PC-3 (cell line): ENCODE results near the gene FRMD6. TPM values are rescaled to one million over a fixed set of nuclear protein-coding genes. Genes with fewer than 3 reads are reported as not detected.
A peak's percentile ranks its signal among the peaks of the same experiment; 100 is the strongest.

Experiments used
- ATAC-seq: fragments of 200-7000 bp; cut with Tn5 transposase; 2 replicates; pipeline ENCODE4 v1.9.1; 2020; ENCODE audit warnings: mild to moderate bottlenecking, moderate library complexity
- BruUV-seq: library from RNA; stranded (reverse); fragments of 400-500 nt; replicated peaks from 2 replicates; lab custom pipeline; 2021; lab: Mats Ljungman, UMichigan
- CTCF ChIA-PET: fragments of 300-600 bp; sonication (Branson Sonifier 250); formaldehyde crosslinking; loops from one replicate; lab custom pipeline; 2022; ENCODE audit warnings: antibody characterized with exemption; lab: Charles Lee
- POLR2A ChIA-PET: fragments of 300-600 bp; sonication (Branson Sonifier 250); formaldehyde crosslinking; loops from one replicate; lab custom pipeline; 2022; ENCODE audit warnings: antibody characterized with exemption; ENCODE audit not compliant: unreplicated experiment; lab: Charles Lee
- DNase-seq: peaks from one replicate; pipeline ENCODE4 v3.0.0-alpha.2; 2015
- H2AFZ ChIP-seq: fragments of 300-600 bp; sonication (generic); 2 replicates; pipeline ENCODE4 v1.6.0; 2016; ENCODE audit warnings: antibody characterized with exemption, low read length
- H3F3A ChIP-seq: fragments of 300-600 bp; sonication (generic); one replicate; pipeline ENCODE4 v1.6.0; 2017; ENCODE audit warnings: antibody characterized with exemption, low read length, control low read depth, mild to moderate bottlenecking; ENCODE audit not compliant: unreplicated experiment
- H3K27ac ChIP-seq: fragments of 300-600 bp; sonication (generic); 2 replicates; pipeline ENCODE4 v1.5.1; 2016; ENCODE audit warnings: mild to moderate bottlenecking, low read length
- H3K27me3 ChIP-seq: fragments of 300-600 bp; sonication (generic); 2 replicates; pipeline ENCODE4 v1.6.1; 2016; ENCODE audit warnings: low read length, mixed read lengths
- H3K36me3 ChIP-seq: fragments of 300-600 bp; sonication (generic); 2 replicates; pipeline ENCODE4 v1.6.1; 2016; ENCODE audit warnings: low read depth, mixed run types, low read length, mixed read lengths
- H3K4me1 ChIP-seq: fragments of 300-600 bp; sonication (generic); 2 replicates; pipeline ENCODE4 v1.5.1; 2016; ENCODE audit warnings: low read length; ENCODE audit not compliant: insufficient read depth
- H3K4me2 ChIP-seq: fragments of 300-600 bp; sonication (generic); 2 replicates; pipeline ENCODE4 v1.6.0; 2016; ENCODE audit warnings: low read length
- H3K4me3 ChIP-seq: fragments of 300-600 bp; sonication (generic); 2 replicates; pipeline ENCODE4 v1.5.1; 2016; ENCODE audit warnings: mild to moderate bottlenecking, low read length, mixed read lengths
- H3K79me2 ChIP-seq: fragments of 300-600 bp; sonication (generic); 2 replicates; pipeline ENCODE4 v1.6.1; 2017; ENCODE audit warnings: low read length, mixed read lengths
- H3K9ac ChIP-seq: fragments of 300-600 bp; sonication (generic); 2 replicates; pipeline ENCODE4 v1.6.0; 2016; ENCODE audit warnings: mild to moderate bottlenecking, low read length
- H3K9me2 ChIP-seq: fragments of 300-600 bp; sonication (generic); replicated peaks from 2 replicates; pipeline ENCODE4 v1.6.1; 2016; ENCODE audit warnings: mixed run types, low read length, mixed read lengths
- H3K9me3 ChIP-seq: fragments of 300-600 bp; sonication (generic); 2 replicates; pipeline ENCODE4 v1.6.1; 2016; ENCODE audit warnings: low read length, mixed read lengths
- H4K20me1 ChIP-seq: fragments of 300-600 bp; sonication (generic); 2 replicates; pipeline ENCODE4 v1.6.1; 2016; ENCODE audit warnings: low read length, mixed read lengths
- EZH2 ChIP-seq: fragments of 300-600 bp; sonication (generic); IDR thresholded peaks from one replicate; pipeline ENCODE4 v1.6.1; 2017; ENCODE audit warnings: antibody characterized with exemption, mild to moderate bottlenecking, low read length; ENCODE audit not compliant: unreplicated experiment
- EZH2phosphoT487 ChIP-seq: fragments of 300-600 bp; sonication (generic); IDR thresholded peaks from 2 replicates; pipeline ENCODE4 v1.6.1; 2018; ENCODE audit warnings: mild to moderate bottlenecking, antibody characterized with exemption, low read length, borderline replicate concordance
- intact Hi-C: fragments of 100-400 bp; cut with micrococcal nuclease; formaldehyde crosslinking; loops from 2 replicates; pipeline ENCODE4 v1.9.0; 2023
- total RNA-seq: library from RNA; depleted of rRNA; stranded (reverse); fragments of >200 nt; gene quantifications from 2 replicates; pipeline ENCODE4 v1.2.3, GENCODE V29; 2014
- TF ChIP-seq, protein P1 (sequence below): fragments of 300-600 bp; sonication (generic); conservative IDR thresholded peaks from 2 replicates; pipeline ENCODE4 v1.5.1; 2017; ENCODE audit warnings: antibody characterized with exemption, low read depth, mild to moderate bottlenecking, low read length

FRMD6 gene
- total RNA-seq, 1 experiment from 2014 or later: 103 TPM

DNA sequence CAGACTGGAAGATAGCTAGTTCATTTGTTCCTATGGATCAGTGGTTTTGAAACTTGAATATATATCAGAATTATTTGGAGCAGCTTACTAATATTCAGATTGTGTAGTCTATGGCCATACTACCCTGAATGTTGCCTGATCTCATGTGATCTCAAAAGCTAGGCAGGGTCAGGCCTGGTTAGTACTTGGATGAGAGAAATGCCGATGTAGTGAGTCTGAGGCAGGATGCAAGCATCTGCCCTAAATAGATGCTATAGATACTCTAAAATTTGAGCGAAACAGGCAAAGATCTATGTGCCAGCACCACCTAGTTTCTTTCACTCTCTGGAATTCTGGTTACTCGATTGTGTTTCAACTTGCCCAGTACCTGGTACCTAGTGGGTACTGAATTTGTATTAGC, 40.9 kb downstream of the FRMD6 start:
- no peaks in the 10 kb centered on the region for H3K9me3 ChIP-seq
- H3F3A ChIP-seq: no peaks in the 10 kb centered on the region
- TF ChIP-seq, protein P1, sequence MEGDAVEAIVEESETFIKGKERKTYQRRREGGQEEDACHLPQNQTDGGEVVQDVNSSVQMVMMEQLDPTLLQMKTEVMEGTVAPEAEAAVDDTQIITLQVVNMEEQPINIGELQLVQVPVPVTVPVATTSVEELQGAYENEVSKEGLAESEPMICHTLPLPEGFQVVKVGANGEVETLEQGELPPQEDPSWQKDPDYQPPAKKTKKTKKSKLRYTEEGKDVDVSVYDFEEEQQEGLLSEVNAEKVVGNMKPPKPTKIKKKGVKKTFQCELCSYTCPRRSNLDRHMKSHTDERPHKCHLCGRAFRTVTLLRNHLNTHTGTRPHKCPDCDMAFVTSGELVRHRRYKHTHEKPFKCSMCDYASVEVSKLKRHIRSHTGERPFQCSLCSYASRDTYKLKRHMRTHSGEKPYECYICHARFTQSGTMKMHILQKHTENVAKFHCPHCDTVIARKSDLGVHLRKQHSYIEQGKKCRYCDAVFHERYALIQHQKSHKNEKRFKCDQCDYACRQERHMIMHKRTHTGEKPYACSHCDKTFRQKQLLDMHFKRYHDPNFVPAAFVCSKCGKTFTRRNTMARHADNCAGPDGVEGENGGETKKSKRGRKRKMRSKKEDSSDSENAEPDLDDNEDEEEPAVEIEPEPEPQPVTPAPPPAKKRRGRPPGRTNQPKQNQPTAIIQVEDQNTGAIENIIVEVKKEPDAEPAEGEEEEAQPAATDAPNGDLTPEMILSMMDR: no peak
- TF ChIP-seq EZH2: no peak
- TF ChIP-seq EZH2phosphoT487: no peak
- no peak overlapping the region for H3K27ac ChIP-seq
- ATAC-seq (no peak), DNase-seq (no peak)
- H3K4me1 ChIP-seq: no peaks in the 10 kb centered on the region
- H3K36me3 ChIP-seq: peaks cover 39% of the 10 kb centered on the region
- no peak overlapping the region for H2AFZ ChIP-seq
- peaks cover 75% of the 10 kb centered on the region for H3K79me2 ChIP-seq
- H3K9ac ChIP-seq: no peak overlapping the region
- no peak overlapping the region for H3K4me3 ChIP-seq
- intact Hi-C loops: no loop called here
- H4K20me1 ChIP-seq: peaks cover 9% of the 10 kb centered on the region
- ChIA-PET POLR2A (interaction anchor here (0.6 kb wide), 1 partner anchor 129 kb away, joined by 3 read pairs; no protein-coding TSS in a partner anchor), CTCF (no interaction called here)
- H3K27me3 ChIP-seq: no peaks in the 10 kb centered on the region
- BruUV-seq: no TSS peak
- no peaks in the 10 kb centered on the region for H3K9me2 ChIP-seq
- H3K4me2 ChIP-seq: no peak overlapping the region

DNA sequence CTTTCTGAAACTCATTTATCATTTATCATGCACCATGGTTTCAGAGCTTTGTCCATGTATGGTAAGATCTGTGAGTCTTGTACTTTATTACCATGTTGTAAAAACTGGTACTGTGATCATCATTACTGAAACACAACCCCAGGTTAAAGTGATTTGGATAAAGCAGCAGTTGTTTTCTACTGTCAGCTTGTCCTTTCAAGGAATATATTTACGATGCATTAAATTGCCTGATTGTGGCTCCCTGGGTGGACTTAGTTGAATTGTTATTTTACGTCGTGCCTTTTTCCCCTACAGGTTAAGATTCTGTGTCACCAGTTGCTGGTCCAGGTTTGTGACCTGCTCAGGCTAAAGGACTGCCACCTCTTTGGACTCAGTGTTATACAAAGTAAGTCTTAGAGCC, 46.1 kb downstream of the FRMD6 start:
- Histone ChIP-seq H3K9me2 (no peaks in the 10 kb centered on the region), H3K9me3 (no peaks in the 10 kb centered on the region), H3K9ac (no peak overlapping the region), H2AFZ (no peak overlapping the region), H3K79me2 (peaks cover 35% of the 10 kb centered on the region), H3K4me1 (no peaks in the 10 kb centered on the region), H3K36me3 (peaks cover 58% of the 10 kb centered on the region), H3K27me3 (no peaks in the 10 kb centered on the region), H3K4me2 (no peak overlapping the region), H3F3A (no peaks in the 10 kb centered on the region), H4K20me1 (peaks cover 4% of the 10 kb centered on the region; the same call in 1 of the 2 replicates), H3K4me3 (no peak overlapping the region), H3K27ac (no peak overlapping the region)
- ChIA-PET CTCF (no interaction called here), POLR2A (no interaction called here)
- ATAC-seq (no peak; the same call in 1 of the 2 replicates), DNase-seq (no peak)
- TF ChIP-seq, protein P1: no peak
- TF ChIP-seq EZH2: no peak
- TF ChIP-seq EZH2phosphoT487: no peak
- BruUV-seq: no TSS peak
- intact Hi-C loops: loop anchor here (1.0 kb wide), 1 partner anchor 9 kb away; no protein-coding TSS in a partner anchor

DNA sequence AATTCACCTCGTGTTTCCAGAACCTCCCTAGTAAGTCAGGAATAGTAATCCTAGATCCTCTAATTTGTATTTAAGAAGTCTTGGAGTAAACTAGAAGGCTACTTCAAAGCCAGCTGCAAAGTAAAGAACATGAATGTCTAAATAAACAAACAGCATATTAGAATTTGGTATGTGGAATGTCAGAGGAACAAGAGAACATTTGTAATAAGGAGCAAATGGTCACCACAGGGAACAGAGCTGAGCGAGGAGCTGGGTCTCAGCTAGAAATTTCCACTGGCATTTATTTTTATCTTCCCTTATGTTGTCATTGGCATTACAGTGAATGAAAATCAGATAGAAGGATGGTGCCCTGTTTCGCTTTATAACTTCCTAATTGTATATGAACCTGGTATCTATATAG, 50.2 kb downstream of the FRMD6 start:
- peaks cover 8% of the 10 kb centered on the region for H3K79me2 ChIP-seq
- H3K27ac ChIP-seq: no peak overlapping the region
- intact Hi-C loops: no loop called here
- no TSS peak for BruUV-seq
- CTCF ChIA-PET: no interaction called here
- peaks cover 3% of the 10 kb centered on the region; the same call in 1 of the 2 replicates for H4K20me1 ChIP-seq
- DNase-seq (no peak), ATAC-seq (peak; percentile 63)
- POLR2A ChIA-PET: no interaction called here
- no peaks in the 10 kb centered on the region for H3K27me3 ChIP-seq
- peaks cover 74% of the 10 kb centered on the region for H3K36me3 ChIP-seq
- H3K4me2 ChIP-seq: no peak overlapping the region
- TF ChIP-seq EZH2: no peak
- TF ChIP-seq, protein P1: no peak
- no peak for TF ChIP-seq EZH2phosphoT487
- H3K4me3 ChIP-seq: no peak overlapping the region
- H3F3A ChIP-seq: no peaks in the 10 kb centered on the region
- H3K9ac ChIP-seq: no peak overlapping the region
- H3K9me2 ChIP-seq: no peaks in the 10 kb centered on the region
- no peaks in the 10 kb centered on the region for H3K9me3 ChIP-seq
- H2AFZ ChIP-seq: no peak overlapping the region
- no peaks in the 10 kb centered on the region for H3K4me1 ChIP-seq
